Measurements from ENCODE around the gene GNG7.
"Not testable (repeated sequence)": the region's sequence is repeated elsewhere in the genome, so short reads cannot be mapped to it uniquely, and the experiment has no call there.

The GNG7 gene

GRCh38 chr19:2558131-2558530, 144.4 kb downstream of the GNG7 start:
- H3K36me3 Mint-ChIP-seq (ENCODE audit: insufficient read depth); H3K4me3 Mint-ChIP-seq; ATAC-seq (replicated peaks); H3K9me3 Mint-ChIP-seq; H3K27me3 Mint-ChIP-seq; DNase-seq: not testable (repeated sequence)
- Mint-ChIP-seq H3K27ac (peak overlapping the region in 1 of 2 donors; percentile 57), H3K4me1 (ENCODE audit: low read depth in 2 of 2) (peaks cover 13 to 21% of the 10 kb centered on the region in 2 donors)

GRCh38 chr19:2557093-2557440, 145.4 kb downstream of the GNG7 start:
- DNase-seq = no peak

GRCh38 chr19:2556221-2557092, 146.0 kb downstream of the GNG7 start:
- peaks cover 18 to 19% of the 10 kb centered on the region in 2 donors for H3K4me1 Mint-ChIP-seq (ENCODE audit: low read depth in 2 of 2)
- H3K27ac Mint-ChIP-seq = no peak overlapping the region
- no peak overlapping the region for H3K4me3 Mint-ChIP-seq
- DNase-seq (no peak), ATAC-seq (replicated peaks) (no peak)
- no peaks in the 10 kb centered on the region for H3K27me3 Mint-ChIP-seq
- no peaks in the 10 kb centered on the region for H3K9me3 Mint-ChIP-seq
- peaks cover 5% of the 10 kb centered on the region for H3K36me3 Mint-ChIP-seq (ENCODE audit: insufficient read depth)

More at GRCh38 chr19:2557093-2557440, 145.4 kb downstream of the GNG7 start:
- no peak for ATAC-seq (replicated peaks)
- H3K4me1 Mint-ChIP-seq (ENCODE audit: low read depth in 2 of 2) = peaks cover 18% of the 10 kb centered on the region in 2 donors
- H3K27me3 Mint-ChIP-seq = no peaks in the 10 kb centered on the region
- no peaks in the 10 kb centered on the region for H3K9me3 Mint-ChIP-seq
- no peak overlapping the region for H3K4me3 Mint-ChIP-seq
- H3K27ac Mint-ChIP-seq = no peak overlapping the region
- peaks cover 5% of the 10 kb centered on the region for H3K36me3 Mint-ChIP-seq (ENCODE audit: insufficient read depth)

- H3K27me3 Mint-ChIP-seq = no peaks in the 10 kb centered on the region
- peaks cover 5% of the 10 kb centered on the region for H3K36me3 Mint-ChIP-seq (ENCODE audit: insufficient read depth)
- no peak for ATAC-seq (replicated peaks)
- no peak overlapping the region for H3K27ac Mint-ChIP-seq
- H3K4me3 Mint-ChIP-seq = no peak overlapping the region
- H3K9me3 Mint-ChIP-seq = no peaks in the 10 kb centered on the region
- peaks cover 18% of the 10 kb centered on the region in 2 donors for H3K4me1 Mint-ChIP-seq (ENCODE audit: low read depth in 2 of 2)
- no peak for DNase-seq
Measured at GRCh38 chr19:2555422-2556220, 146.9 kb downstream of the GNG7 start.

GRCh38 chr19:2554856-2555255, 147.6 kb downstream of the GNG7 start:
- H3K27me3 Mint-ChIP-seq = no peaks in the 10 kb centered on the region
- DNase-seq (no peak), ATAC-seq (replicated peaks) (no peak)
- no peak overlapping the region for H3K27ac Mint-ChIP-seq
- no peak overlapping the region for H3K4me3 Mint-ChIP-seq
- peaks cover 3% of the 10 kb centered on the region for H3K36me3 Mint-ChIP-seq (ENCODE audit: insufficient read depth)
- peaks cover 18 to 19% of the 10 kb centered on the region in 2 donors for H3K4me1 Mint-ChIP-seq (ENCODE audit: low read depth in 2 of 2)
- H3K9me3 Mint-ChIP-seq = no peaks in the 10 kb centered on the region

GRCh38 chr19:2553510-2553909, 149.0 kb downstream of the GNG7 start:
- H3K36me3 Mint-ChIP-seq (ENCODE audit: insufficient read depth) = peaks cover 3% of the 10 kb centered on the region
- peaks cover 18 to 22% of the 10 kb centered on the region in 2 donors for H3K4me1 Mint-ChIP-seq (ENCODE audit: low read depth in 2 of 2)
- no peaks in the 10 kb centered on the region for H3K27me3 Mint-ChIP-seq
- no peak for ATAC-seq (replicated peaks)
- no peak for DNase-seq
- H3K4me3 Mint-ChIP-seq = no peak overlapping the region
- no peaks in the 10 kb centered on the region for H3K9me3 Mint-ChIP-seq
- H3K27ac Mint-ChIP-seq = no peak overlapping the region

GRCh38 chr19:2552859-2553258, 149.6 kb downstream of the GNG7 start:
- Mint-ChIP-seq H3K4me3 (peak overlapping the region; percentile 62 to 73), H3K27me3 (no peaks in the 10 kb centered on the region), H3K9me3 (no peaks in the 10 kb centered on the region), H3K4me1 (ENCODE audit: low read depth in 2 of 2) (peaks cover 18 to 22% of the 10 kb centered on the region in 2 donors), H3K27ac (peak overlapping the region; percentile 65 to 70), H3K36me3 (ENCODE audit: insufficient read depth) (peaks cover 3% of the 10 kb centered on the region)
- ATAC-seq (replicated peaks) (peak; percentile 95), DNase-seq (peak; percentile 39 to 49 (median 47))

- H3K36me3 Mint-ChIP-seq (ENCODE audit: insufficient read depth) = peaks cover 3% of the 10 kb centered on the region
- H3K27me3 Mint-ChIP-seq = no peaks in the 10 kb centered on the region
- H3K4me3 Mint-ChIP-seq = peak overlapping the region; percentile 62 to 73
- peaks cover 15 to 18% of the 10 kb centered on the region in 2 donors for H3K4me1 Mint-ChIP-seq (ENCODE audit: low read depth in 2 of 2)
- ATAC-seq (replicated peaks) = no peak
- DNase-seq = no peak
- H3K9me3 Mint-ChIP-seq = no peaks in the 10 kb centered on the region
- H3K27ac Mint-ChIP-seq = no peak overlapping the region
Measured at GRCh38 chr19:2551864-2552185, 150.7 kb downstream of the GNG7 start.

- DNase-seq (no peak), ATAC-seq (replicated peaks) (no peak)
- Mint-ChIP-seq H3K4me1 (ENCODE audit: low read depth in 2 of 2) (peaks cover 15 to 16% of the 10 kb centered on the region in 2 donors), H3K4me3 (no peak overlapping the region), H3K36me3 (ENCODE audit: insufficient read depth) (peaks cover under 1% of the 10 kb centered on the region), H3K27me3 (no peaks in the 10 kb centered on the region), H3K27ac (no peak overlapping the region), H3K9me3 (no peaks in the 10 kb centered on the region)
Measured at GRCh38 chr19:2551172-2551863, 151.2 kb downstream of the GNG7 start.

GRCh38 chr19:2550431-2551171, 151.9 kb downstream of the GNG7 start:
- no peaks in the 10 kb centered on the region for H3K9me3 Mint-ChIP-seq

GRCh38 chr19:2549701-2550191, 152.7 kb downstream of the GNG7 start:
- Mint-ChIP-seq H3K4me1 (ENCODE audit: low read depth in 2 of 2) (peaks cover 13 to 15% of the 10 kb centered on the region in 2 donors), H3K36me3 (ENCODE audit: insufficient read depth) (peaks cover 1% of the 10 kb centered on the region), H3K4me3 (no peak overlapping the region), H3K27me3 (no peaks in the 10 kb centered on the region), H3K9me3 (no peaks in the 10 kb centered on the region), H3K27ac (no peak overlapping the region)
- ATAC-seq (replicated peaks) = no peak
- DNase-seq = no peak

More at GRCh38 chr19:2550431-2551171, 151.9 kb downstream of the GNG7 start:
- DNase-seq (no peak), ATAC-seq (replicated peaks) (no peak)
- H3K4me1 Mint-ChIP-seq (ENCODE audit: low read depth in 2 of 2) = peaks cover 15% of the 10 kb centered on the region in 2 donors
- H3K36me3 Mint-ChIP-seq (ENCODE audit: insufficient read depth) = no peaks in the 10 kb centered on the region
- no peak overlapping the region for H3K4me3 Mint-ChIP-seq
- H3K27me3 Mint-ChIP-seq = no peaks in the 10 kb centered on the region
- no peak overlapping the region for H3K27ac Mint-ChIP-seq

- H3K36me3 Mint-ChIP-seq (ENCODE audit: insufficient read depth) = peaks cover 4% of the 10 kb centered on the region
- H3K27me3 Mint-ChIP-seq = no peaks in the 10 kb centered on the region
- no peaks in the 10 kb centered on the region for H3K9me3 Mint-ChIP-seq
- H3K4me3 Mint-ChIP-seq = no peak overlapping the region
- H3K4me1 Mint-ChIP-seq (ENCODE audit: low read depth in 2 of 2) = peaks cover 14 to 16% of the 10 kb centered on the region in 2 donors
- no peak for ATAC-seq (replicated peaks)
- no peak for DNase-seq
- H3K27ac Mint-ChIP-seq = no peak overlapping the region
Measured at GRCh38 chr19:2548966-2549365, 153.5 kb downstream of the GNG7 start.

- Mint-ChIP-seq H3K4me1 (ENCODE audit: low read depth in 2 of 2) (peaks cover 17 to 18% of the 10 kb centered on the region in 2 donors), H3K36me3 (ENCODE audit: insufficient read depth) (peaks cover 4% of the 10 kb centered on the region), H3K4me3 (no peak overlapping the region), H3K9me3 (no peaks in the 10 kb centered on the region), H3K27ac (no peak overlapping the region), H3K27me3 (no peaks in the 10 kb centered on the region)
- DNase-seq (no peak), ATAC-seq (replicated peaks) (no peak)
Measured at GRCh38 chr19:2547721-2548120, 154.8 kb downstream of the GNG7 start.
